Mesothelial cell of epicardium (in vitro differentiated cells): ENCODE data around the gene TPRN. TPM values are rescaled to one million over a fixed set of nuclear protein-coding genes. Genes with fewer than 3 reads are reported as not detected.
A peak's percentile ranks its signal among the peaks of the same experiment; 100 is the strongest.

Source experiments
- DNase-seq, 2 experiments: peaks; one replicate each; pipeline ENCODE4 v3.0.0; 2021; ENCODE audit warnings: low spot score in 2 of 2; ENCODE audit not compliant: unreplicated experiment in 2 of 2
- H3K27ac Mint-ChIP-seq: 2 replicates; pipeline ENCODE4 v1.8.0; 2021; ENCODE audit warnings: mixed read lengths
- H3K27me3 Mint-ChIP-seq: 2 replicates; pipeline ENCODE4 v1.8.0; 2021; ENCODE audit warnings: low read depth, mixed read lengths
- H3K36me3 Mint-ChIP-seq: 2 replicates; pipeline ENCODE4 v1.8.0; 2021; ENCODE audit warnings: mixed read lengths
- H3K4me1 Mint-ChIP-seq: 2 replicates; pipeline ENCODE4 v1.8.0; 2021; ENCODE audit warnings: mixed read lengths
- H3K4me3 Mint-ChIP-seq: 2 replicates; pipeline ENCODE4 v1.8.0; 2021; ENCODE audit warnings: mild to moderate bottlenecking, moderate library complexity, mixed read lengths
- H3K9me3 Mint-ChIP-seq: 2 replicates; pipeline ENCODE4 v1.8.0; 2021; ENCODE audit warnings: mixed read lengths
- total RNA-seq: library from RNA; stranded (reverse); gene quantifications from 3 replicates; pipeline ENCODE4 v1.2.1, GENCODE V29; 2021
- TF ChIP-seq, protein P1 (sequence below): fragments of 200-600 bp; sonication (generic); IDR thresholded peaks from one replicate; pipeline ENCODE4 v1.5.0; 2021; ENCODE audit warnings: antibody characterized with exemption; ENCODE audit not compliant: unreplicated experiment

Gene TPRN
- total RNA-seq, 1 donor from 2014 or later = 16.7 TPM

DNA sequence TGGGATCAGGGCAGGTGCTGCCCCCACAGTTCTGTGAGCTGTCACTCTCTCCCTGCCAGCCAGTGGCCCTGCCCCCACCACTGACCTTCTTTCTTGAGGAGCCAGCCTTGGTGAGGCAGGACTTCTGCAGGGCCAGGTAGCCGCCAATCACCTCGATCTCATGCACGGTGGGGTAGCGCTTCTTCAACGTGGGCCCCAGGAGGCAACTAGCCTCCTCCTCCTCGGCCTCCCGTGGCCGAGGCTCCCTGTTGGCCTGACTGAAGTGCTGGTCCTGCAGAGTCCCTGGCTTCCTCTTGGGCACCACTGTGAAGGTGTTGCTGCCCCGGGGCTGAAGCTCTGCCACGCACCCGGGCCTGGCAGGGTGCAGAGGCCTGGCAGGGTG is 1.6 kb downstream of the TPRN start:
- Mint-ChIP-seq H3K9me3 (no peaks in the 10 kb centered on the region), H3K27me3 (no peaks in the 10 kb centered on the region), H3K36me3 (no peaks in the 10 kb centered on the region), H3K4me3 (peak overlapping the region; percentile 48), H3K4me1 (peaks cover 34% of the 10 kb centered on the region), H3K27ac (no peak overlapping the region)
- TF ChIP-seq, protein P1, sequence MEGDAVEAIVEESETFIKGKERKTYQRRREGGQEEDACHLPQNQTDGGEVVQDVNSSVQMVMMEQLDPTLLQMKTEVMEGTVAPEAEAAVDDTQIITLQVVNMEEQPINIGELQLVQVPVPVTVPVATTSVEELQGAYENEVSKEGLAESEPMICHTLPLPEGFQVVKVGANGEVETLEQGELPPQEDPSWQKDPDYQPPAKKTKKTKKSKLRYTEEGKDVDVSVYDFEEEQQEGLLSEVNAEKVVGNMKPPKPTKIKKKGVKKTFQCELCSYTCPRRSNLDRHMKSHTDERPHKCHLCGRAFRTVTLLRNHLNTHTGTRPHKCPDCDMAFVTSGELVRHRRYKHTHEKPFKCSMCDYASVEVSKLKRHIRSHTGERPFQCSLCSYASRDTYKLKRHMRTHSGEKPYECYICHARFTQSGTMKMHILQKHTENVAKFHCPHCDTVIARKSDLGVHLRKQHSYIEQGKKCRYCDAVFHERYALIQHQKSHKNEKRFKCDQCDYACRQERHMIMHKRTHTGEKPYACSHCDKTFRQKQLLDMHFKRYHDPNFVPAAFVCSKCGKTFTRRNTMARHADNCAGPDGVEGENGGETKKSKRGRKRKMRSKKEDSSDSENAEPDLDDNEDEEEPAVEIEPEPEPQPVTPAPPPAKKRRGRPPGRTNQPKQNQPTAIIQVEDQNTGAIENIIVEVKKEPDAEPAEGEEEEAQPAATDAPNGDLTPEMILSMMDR = no peak
- DNase-seq = no peak

DNA sequence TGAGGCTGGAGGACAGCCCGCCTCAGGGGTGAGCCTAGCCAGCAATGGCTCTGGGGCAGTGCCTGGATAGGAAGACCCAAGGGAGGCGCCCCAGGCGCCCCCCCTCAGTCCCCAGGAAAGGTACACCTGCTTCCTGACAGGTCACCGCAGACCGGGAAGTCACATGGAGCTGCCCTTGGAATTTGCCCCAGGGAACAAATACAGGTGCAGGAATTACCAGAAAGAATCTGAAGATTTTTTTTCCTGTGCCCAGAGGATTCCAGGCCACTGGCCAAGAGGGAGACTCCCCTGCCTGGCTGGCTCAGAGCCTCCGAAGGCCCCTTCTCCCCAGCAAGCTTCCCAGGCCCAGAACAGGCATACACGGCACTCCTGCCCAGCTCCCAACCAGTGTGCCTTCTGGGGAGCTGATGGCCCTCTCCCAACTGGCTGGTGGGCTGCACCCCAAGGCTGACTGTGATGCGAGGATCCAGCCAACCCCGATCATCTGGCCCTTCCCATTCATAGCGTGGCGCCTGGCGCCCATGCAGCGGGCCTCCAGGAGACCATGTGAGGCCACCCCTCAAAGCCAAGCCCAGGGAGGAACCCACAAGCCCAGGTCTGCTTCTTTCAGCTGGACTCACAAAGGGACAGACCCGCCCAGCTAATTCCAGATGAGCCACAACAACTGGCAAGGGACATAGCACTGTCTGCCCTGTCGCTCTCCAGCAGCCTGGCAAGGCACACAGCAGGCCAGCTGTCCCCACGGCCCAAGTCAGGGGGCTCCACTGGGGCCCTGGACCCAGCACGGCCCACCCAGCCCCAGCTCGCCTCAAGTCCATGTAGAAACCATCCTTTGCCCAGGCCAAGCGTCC is 2.3 kb downstream of the TPRN start:
- DNase-seq = no peak
- Mint-ChIP-seq H3K27ac (no peak overlapping the region), H3K36me3 (no peaks in the 10 kb centered on the region), H3K4me1 (peaks cover 33% of the 10 kb centered on the region), H3K4me3 (peak overlapping the region; percentile 48), H3K27me3 (no peaks in the 10 kb centered on the region), H3K9me3 (no peaks in the 10 kb centered on the region)
- TF ChIP-seq, protein P1 = no peak

DNA sequence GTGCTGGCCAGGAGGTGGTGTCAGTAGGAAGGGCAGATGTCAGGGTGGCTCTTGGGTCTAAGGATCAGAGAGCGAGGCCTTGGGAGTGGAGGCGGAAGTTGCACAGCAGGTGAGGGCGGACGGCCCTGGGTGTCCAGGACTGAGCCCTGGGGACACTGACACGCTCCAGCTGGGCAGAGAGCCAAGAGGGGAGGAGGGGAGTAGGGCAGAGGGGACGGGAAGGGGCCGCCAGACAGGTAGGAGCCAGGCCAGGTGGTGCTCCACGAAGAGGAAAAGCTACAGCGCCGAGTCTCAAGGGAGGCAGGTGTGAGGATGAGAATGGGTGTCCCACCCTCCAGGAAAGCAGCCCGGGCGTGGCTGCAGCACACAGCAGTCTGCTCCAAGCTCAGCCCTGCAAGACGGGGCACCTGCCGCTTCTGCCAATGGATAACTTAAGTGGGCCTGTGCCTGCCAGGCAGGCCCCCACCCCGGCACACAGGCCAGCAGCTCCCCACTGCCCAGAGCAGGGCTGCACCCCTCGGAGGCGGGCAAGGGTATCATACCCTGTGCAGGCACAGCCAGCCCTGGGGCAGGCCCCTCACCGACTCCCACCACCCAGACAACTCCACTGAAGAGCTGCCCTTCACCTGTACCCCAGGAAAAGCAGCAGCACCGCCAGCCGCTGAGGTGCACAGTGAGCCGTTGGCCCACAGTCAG is 4.9 kb downstream of the TPRN start:
- DNase-seq = no peak
- no peak overlapping the region for H3K27ac Mint-ChIP-seq
- H3K4me3 Mint-ChIP-seq = no peak overlapping the region
- no peaks in the 10 kb centered on the region for H3K36me3 Mint-ChIP-seq
- no peaks in the 10 kb centered on the region for H3K9me3 Mint-ChIP-seq
- TF ChIP-seq, protein P1 = no peak
- H3K4me1 Mint-ChIP-seq = peaks cover 21% of the 10 kb centered on the region
- H3K27me3 Mint-ChIP-seq = no peaks in the 10 kb centered on the region

DNA sequence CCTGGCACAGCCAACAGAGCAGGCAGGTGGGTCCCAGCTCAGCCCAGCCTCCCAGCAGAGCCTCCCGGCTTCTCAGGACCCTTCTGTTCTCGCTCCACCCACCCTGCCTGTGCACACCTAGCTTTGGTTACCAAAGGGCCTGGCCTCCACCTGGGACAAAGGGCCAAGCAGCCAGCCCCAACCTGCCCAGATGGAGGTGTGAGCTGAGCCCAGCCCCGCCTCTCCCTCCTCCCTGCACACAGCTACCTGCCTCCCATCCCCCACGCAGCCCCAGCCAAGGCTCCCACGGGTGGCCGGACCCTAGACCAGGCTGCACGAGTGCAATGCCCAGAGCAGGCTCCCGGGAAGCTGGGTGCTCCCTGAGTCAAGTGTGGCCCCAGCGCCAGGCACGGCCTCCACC is 5.6 kb downstream of the TPRN start:
- Mint-ChIP-seq H3K4me1 (peaks cover 24% of the 10 kb centered on the region), H3K27ac (no peak overlapping the region), H3K36me3 (peaks cover 1% of the 10 kb centered on the region), H3K9me3 (no peaks in the 10 kb centered on the region), H3K27me3 (no peaks in the 10 kb centered on the region), H3K4me3 (no peak overlapping the region)
- DNase-seq = no peak
- TF ChIP-seq, protein P1 = no peak

DNA sequence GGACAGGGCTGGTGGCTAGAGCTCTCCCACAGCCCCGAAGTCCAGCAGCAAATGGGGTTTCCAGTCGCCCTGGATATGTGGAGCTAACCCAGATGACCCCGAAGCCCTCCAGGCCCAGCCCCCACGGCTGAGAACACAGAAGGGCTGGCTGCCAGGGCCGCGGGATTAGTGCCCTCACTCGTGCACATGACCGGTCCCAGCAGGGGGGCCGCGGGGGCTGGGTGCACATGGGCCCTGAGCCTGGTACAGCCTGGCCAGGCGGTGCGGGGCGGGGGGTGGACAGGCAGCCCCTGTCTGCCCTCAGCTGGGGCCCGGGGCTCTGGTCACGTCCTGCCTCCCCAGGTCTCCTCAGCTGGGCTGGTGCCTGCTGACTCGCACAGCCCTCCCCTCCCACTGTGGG is 6.2 kb downstream of the TPRN start:
- peaks cover 1% of the 10 kb centered on the region for H3K36me3 Mint-ChIP-seq
- H3K9me3 Mint-ChIP-seq = no peaks in the 10 kb centered on the region
- DNase-seq = no peak
- H3K4me3 Mint-ChIP-seq = no peak overlapping the region
- H3K27ac Mint-ChIP-seq = no peak overlapping the region
- H3K4me1 Mint-ChIP-seq = peaks cover 25% of the 10 kb centered on the region
- TF ChIP-seq, protein P1 = no peak
- no peaks in the 10 kb centered on the region for H3K27me3 Mint-ChIP-seq
